ENCODE measurements around the gene OBI1.

GRCh38 chr13:78594456-78594975, 64.4 kb downstream of the OBI1 start:
- TF ChIP-seq, protein P1, sequence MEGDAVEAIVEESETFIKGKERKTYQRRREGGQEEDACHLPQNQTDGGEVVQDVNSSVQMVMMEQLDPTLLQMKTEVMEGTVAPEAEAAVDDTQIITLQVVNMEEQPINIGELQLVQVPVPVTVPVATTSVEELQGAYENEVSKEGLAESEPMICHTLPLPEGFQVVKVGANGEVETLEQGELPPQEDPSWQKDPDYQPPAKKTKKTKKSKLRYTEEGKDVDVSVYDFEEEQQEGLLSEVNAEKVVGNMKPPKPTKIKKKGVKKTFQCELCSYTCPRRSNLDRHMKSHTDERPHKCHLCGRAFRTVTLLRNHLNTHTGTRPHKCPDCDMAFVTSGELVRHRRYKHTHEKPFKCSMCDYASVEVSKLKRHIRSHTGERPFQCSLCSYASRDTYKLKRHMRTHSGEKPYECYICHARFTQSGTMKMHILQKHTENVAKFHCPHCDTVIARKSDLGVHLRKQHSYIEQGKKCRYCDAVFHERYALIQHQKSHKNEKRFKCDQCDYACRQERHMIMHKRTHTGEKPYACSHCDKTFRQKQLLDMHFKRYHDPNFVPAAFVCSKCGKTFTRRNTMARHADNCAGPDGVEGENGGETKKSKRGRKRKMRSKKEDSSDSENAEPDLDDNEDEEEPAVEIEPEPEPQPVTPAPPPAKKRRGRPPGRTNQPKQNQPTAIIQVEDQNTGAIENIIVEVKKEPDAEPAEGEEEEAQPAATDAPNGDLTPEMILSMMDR (IDR thresholded peaks at IDR 0.05; ENCODE audit: low read length): no peak
- no peak for TF ChIP-seq EZH2 (IDR thresholded peaks at IDR 0.05; ENCODE audit: borderline replicate concordance, low read length)
